GM12878 (cell line): ENCODE measurements around the gene USPL1. TPM values are rescaled to one million over a fixed set of nuclear protein-coding genes. Genes with fewer than 3 reads are reported as not detected.

Experiments
- BCL11A ChIP-seq: IDR thresholded peaks from 2 replicates; pipeline ENCODE4 v1.6.1; 2011; ENCODE audit warnings: low read depth, low read length
- CEBPB ChIP-seq, 2 experiments: fragments of 150-350 bp in 1 of 2; IDR thresholded peaks; 2 replicates each; pipeline ENCODE4 v1.6.1; 2012 to 2014; ENCODE audit warnings: low read depth in 2 of 2, low read length in 2 of 2, borderline replicate concordance in 1 of 2, inconsistent platforms in 1 of 2
- CUX1 ChIP-seq: IDR thresholded peaks from 2 replicates; pipeline ENCODE4 v1.6.1; 2012; ENCODE audit warnings: improper control_type of control experiment, low read depth, low read length; ENCODE audit not compliant: insufficient replicate concordance
- FOS ChIP-seq: IDR thresholded peaks from 3 replicates; pipeline ENCODE4 v1.6.1; 2011; ENCODE audit warnings: borderline replicate concordance; ENCODE audit not compliant: insufficient read length; ENCODE audit errors: extremely low read depth
- GABPA ChIP-seq: IDR thresholded peaks from 2 replicates; pipeline ENCODE4 v1.6.1; 2014; ENCODE audit warnings: antibody characterized with exemption, low read depth, mild to moderate bottlenecking, inconsistent platforms
- NFIC ChIP-seq: IDR thresholded peaks from 2 replicates; pipeline ENCODE4 v1.6.1; 2012; ENCODE audit warnings: low read depth, mild to moderate bottlenecking, inconsistent platforms, low read length, moderate library complexity
- NFYA ChIP-seq: IDR thresholded peaks from 2 replicates; pipeline ENCODE4 v1.6.1; 2011; ENCODE audit warnings: low read depth, mild to moderate bottlenecking, low read length, improper control_type of control experiment, borderline replicate concordance
- PAX5 ChIP-seq: IDR thresholded peaks from 2 replicates; pipeline ENCODE4 v1.6.1; 2011; ENCODE audit warnings: low read depth, low read length, borderline replicate concordance
- POLR2AphosphoS5 ChIP-seq: IDR thresholded peaks from 2 replicates; pipeline ENCODE4 v1.6.1; 2011; ENCODE audit warnings: mild to moderate bottlenecking, low read length, inconsistent platforms
- RAD51 ChIP-seq: fragments of 450-650 bp; IDR thresholded peaks from 2 replicates; pipeline ENCODE4 v1.6.1; 2016; ENCODE audit warnings: moderate library complexity, mild to moderate bottlenecking, inconsistent platforms
- RBBP5 ChIP-seq: fragments of 200-600 bp; sonication (generic); conservative IDR thresholded peaks from 2 replicates; pipeline ENCODE4 v1.6.1; 2016
- SUZ12 ChIP-seq: fragments of 200-600 bp; sonication (generic); IDR thresholded peaks from one replicate; pipeline ENCODE4 v1.6.1; 2018; ENCODE audit warnings: antibody characterized with exemption, mild to moderate bottlenecking; ENCODE audit not compliant: unreplicated experiment
- USF2 ChIP-seq: IDR thresholded peaks from 2 replicates; pipeline ENCODE4 v1.6.1; 2011; ENCODE audit warnings: low read depth, low read length, improper control_type of control experiment, borderline replicate concordance
- YBX1 ChIP-seq: fragments of 450-650 bp; IDR thresholded peaks from 2 replicates; pipeline ENCODE4 v1.6.1; 2016; ENCODE audit warnings: antibody characterized with exemption
- ZBTB11 ChIP-seq: fragments of 450-650 bp; formaldehyde crosslinking; IDR thresholded peaks from 2 replicates; pipeline ENCODE4 v1.5.0; 2022; ENCODE audit warnings: mild to moderate bottlenecking, missing genetic modification characterization
- ZBTB4 ChIP-seq: fragments of 450-650 bp; formaldehyde crosslinking; IDR thresholded peaks from 2 replicates; pipeline ENCODE4 v1.4.0; 2022; ENCODE audit warnings: mild to moderate bottlenecking, moderate library complexity
- ZNF384 ChIP-seq: IDR thresholded peaks from 2 replicates; pipeline ENCODE4 v1.6.1; 2012; ENCODE audit warnings: low read depth, mild to moderate bottlenecking, low read length, improper control_type of control experiment, borderline replicate concordance
- ZZZ3 ChIP-seq: IDR thresholded peaks from 2 replicates; pipeline ENCODE4 v1.6.1; 2011; ENCODE audit warnings: low read depth; ENCODE audit not compliant: control insufficient read depth, insufficient read length
- polyA plus RNA-seq, 11 experiments: library from polyadenylated mRNA; depleted of rRNA in 4 of 11; unstranded in 6 of 11; stranded (reverse) in 5 of 11; fragments of >200 nt; fragmentation: Nextera tagmentation in 4 of 11; fragmentation: Illumina TruSeq in 1 of 11; extraction: Ambion mirVana in 4 of 11; extraction: Trizol in 1 of 11; gene quantifications; 1 replicate in 1 of 11; 2 replicates in 10 of 11; pipeline versions ENCODE4 v1.2.1 to v1.2.3, GENCODE V29; 2011 to 2016; ENCODE audit warnings: inconsistent platforms in 2 of 11, missing spikeins in 2 of 11, low read depth in 1 of 11
- total RNA-seq, 4 experiments: library from RNA; depleted of rRNA in 3 of 4; stranded (reverse); fragments of >200 nt in 3 of 4; fragmentation: Illumina TruSeq in 1 of 4; extraction: Trizol in 1 of 4; gene quantifications; 2 replicates each; pipeline versions ENCODE4 v1.2.1 to v1.2.3, GENCODE V29; 2013 to 2021

USPL1 gene
- total and polyA plus RNA-seq, 10 of the 15 experiments (the other 5 are each of a cell fraction or from before 2014, with no cell fraction given) = 7.9 to 23.2 (median 15.8) TPM

GRCh38 chr13:30577401-30577852, 40.3 kb upstream of the USPL1 start (continued):
- no peak for TF ChIP-seq USF2
- peak; percentile 68; the same call in 1 of the 2 replicates for TF ChIP-seq NFIC
- TF ChIP-seq PAX5 = no peak
- TF ChIP-seq NFYA = no peak
- no peak for TF ChIP-seq SUZ12
- no peak for TF ChIP-seq YBX1
- no peak for TF ChIP-seq FOS
- TF ChIP-seq RAD51 = no peak
- no peak for TF ChIP-seq CEBPB (IDR thresholded peaks at IDR 0.05; ENCODE audit: borderline replicate concordance in 1 of 2, low read depth in 2 of 2, low read length in 2 of 2)
- TF ChIP-seq GABPA = no peak
- no peak for TF ChIP-seq CUX1
- TF ChIP-seq BCL11A = peak; percentile 67; the same call in 1 of the 2 replicates
- no peak for TF ChIP-seq POLR2AphosphoS5
- no peak for TF ChIP-seq ZBTB11 (CRISPR knock-in tag)
- TF ChIP-seq ZZZ3 = no peak
- TF ChIP-seq ZNF384 = no peak
- TF ChIP-seq ZBTB4 (CRISPR knock-in tag) = no peak
- TF ChIP-seq RBBP5 = no peak
